ENCODE data around the gene ACTR1A. TPM values are rescaled to one million over a fixed set of nuclear protein-coding genes. Genes with fewer than 3 reads are reported as not detected.
A peak's percentile ranks its signal among the peaks of the same experiment; 100 is the strongest.

The ACTR1A gene
- total RNA-seq, 2 experiments from 2014 or later, result 72.2 to 86.7 TPM

DNA sequence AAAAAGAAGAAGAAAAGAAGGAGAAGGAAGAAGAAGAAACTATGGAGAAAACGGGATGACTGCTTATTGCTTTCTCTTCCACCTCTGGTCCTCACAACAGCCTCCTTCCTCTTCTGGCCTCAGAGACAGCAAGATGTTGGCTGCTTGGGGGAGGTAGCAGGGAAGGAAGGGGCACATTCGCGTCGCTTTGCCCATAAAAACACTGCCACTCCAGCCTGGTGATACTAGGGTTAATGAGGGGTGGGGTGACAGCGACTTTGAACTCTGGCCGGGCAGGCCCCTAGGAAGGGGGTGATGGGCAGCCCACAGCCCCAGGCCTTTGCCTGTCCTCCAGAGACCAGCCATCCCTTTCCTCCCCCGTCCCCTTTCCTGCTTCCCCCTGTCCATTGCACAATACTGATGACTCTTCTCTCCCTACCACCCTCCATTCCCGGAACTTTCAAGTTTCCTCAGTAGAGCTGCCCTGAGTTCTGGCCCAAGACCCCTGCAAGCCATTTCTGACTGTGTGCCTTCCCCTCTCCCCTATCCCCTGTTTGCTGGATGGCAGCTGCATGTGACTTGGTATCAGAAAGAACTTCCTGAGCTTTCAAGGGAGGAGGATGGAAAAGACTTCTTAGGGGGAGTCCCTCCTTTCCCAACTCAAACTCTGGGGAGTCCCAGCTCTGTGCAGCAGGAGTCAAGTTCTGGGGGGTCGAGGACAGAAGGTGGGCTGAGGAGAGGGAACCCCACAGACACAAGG, 67.9 kb downstream of the ACTR1A start:
- ATAC-seq (no peak), DNase-seq (no peak)
- H3K9me3 Mint-ChIP-seq (ENCODE audit: low read depth), result no peaks in the 10 kb centered on the region
- no peaks in the 10 kb centered on the region for H3K27me3 Mint-ChIP-seq
- H3K27ac Mint-ChIP-seq, result peak overlapping the region; percentile 89
- H3K4me3 Mint-ChIP-seq, result peak overlapping the region; percentile 80
- H3K36me3 Mint-ChIP-seq, result peaks cover 13% of the 10 kb centered on the region
- CTCF ChIA-PET, result interaction anchor here (0.6 to 8.0 kb wide), 7 partner anchors 10 to 265 kb away, joined by 3 to 82 read pairs (median 6); partner anchors contain the start of gene FBXL15
- H3K4me1 Mint-ChIP-seq, result peaks cover 56% of the 10 kb centered on the region

DNA sequence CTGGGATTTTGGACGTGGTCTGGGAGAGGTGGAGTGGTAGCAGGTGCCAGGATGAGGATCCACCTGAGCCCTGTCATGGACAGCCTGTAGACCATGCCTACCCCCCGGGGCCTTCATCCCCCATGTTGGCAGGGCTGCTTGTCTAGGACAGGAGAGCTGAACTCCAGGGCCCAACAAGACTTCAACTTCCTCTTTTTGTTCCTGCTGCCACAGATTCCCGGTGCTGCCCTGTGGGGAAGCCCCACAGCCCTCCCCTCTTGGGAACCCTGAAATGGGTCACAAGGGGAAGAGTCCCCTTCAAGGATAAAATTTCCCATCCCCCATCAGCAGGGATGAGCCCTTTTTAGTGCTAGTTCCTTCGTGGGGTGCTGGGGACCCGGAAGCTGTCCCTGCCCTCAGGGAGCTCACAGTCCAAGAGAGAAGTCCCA, 68.9 kb downstream of the ACTR1A start:
- Mint-ChIP-seq H3K4me1 (peaks cover 58% of the 10 kb centered on the region), H3K4me3 (peak overlapping the region; percentile 91), H3K36me3 (peaks cover 13% of the 10 kb centered on the region), H3K9me3 (ENCODE audit: low read depth) (no peaks in the 10 kb centered on the region), H3K27ac (peak overlapping the region; percentile 95), H3K27me3 (no peaks in the 10 kb centered on the region)
- no peak for DNase-seq
- CTCF ChIA-PET, result interaction anchor here (0.6 to 8.0 kb wide), 6 partner anchors 11 to 203 kb away, joined by 3 to 82 read pairs (median 4); partner anchors contain the start of gene FBXL15
- no peak for ATAC-seq

DNA sequence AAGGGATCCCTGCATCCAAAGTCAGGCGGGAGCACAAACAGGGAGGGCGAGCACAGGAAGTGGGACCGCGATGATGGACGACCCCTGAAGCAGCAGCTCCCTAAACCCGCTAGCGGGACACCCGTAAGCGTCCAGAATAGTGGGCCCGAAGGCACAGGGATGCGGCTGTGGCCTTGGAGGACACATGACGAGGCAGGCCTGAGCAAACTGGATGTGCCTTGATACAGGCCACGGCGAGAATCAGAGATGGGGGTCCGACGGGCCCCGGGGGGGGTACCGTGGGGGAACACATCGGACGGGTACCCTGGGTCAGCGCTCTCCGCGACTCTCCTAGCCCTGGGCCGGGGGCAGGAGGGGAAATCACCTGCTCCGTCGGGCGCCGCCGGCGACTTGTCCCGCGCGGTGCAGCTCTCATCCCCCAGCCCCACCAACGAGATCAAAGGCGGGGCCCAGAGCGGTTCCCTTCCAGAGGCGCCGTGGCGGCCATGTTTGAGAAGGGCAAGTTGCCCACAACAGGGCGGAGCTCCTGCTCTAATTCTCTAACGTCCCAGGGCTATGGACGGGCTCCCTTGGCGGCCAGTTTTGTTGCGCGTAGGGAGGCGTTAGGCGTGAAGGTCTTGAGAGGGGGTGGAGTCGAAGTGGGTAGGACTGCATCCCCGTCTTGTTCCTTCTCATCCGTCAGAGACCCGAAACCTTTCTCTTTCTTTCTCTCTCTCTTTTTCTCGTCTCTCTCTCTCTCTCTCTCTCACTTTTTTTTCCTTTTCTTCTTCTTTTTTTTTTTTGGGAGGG, 70.2 kb downstream of the ACTR1A start, which contains the start of gene CUEDC2:
CUEDC2 (minus strand) TSS at position 413 of the 789 bp plus-strand sequence. CDS start 7,386 bp downstream, outside the sequence.
- Mint-ChIP-seq H3K4me3 (peak within 1 kb of the TSS; percentile 91), H3K4me1 (peaks cover 53% of the 10 kb centered on the region)

DNA sequence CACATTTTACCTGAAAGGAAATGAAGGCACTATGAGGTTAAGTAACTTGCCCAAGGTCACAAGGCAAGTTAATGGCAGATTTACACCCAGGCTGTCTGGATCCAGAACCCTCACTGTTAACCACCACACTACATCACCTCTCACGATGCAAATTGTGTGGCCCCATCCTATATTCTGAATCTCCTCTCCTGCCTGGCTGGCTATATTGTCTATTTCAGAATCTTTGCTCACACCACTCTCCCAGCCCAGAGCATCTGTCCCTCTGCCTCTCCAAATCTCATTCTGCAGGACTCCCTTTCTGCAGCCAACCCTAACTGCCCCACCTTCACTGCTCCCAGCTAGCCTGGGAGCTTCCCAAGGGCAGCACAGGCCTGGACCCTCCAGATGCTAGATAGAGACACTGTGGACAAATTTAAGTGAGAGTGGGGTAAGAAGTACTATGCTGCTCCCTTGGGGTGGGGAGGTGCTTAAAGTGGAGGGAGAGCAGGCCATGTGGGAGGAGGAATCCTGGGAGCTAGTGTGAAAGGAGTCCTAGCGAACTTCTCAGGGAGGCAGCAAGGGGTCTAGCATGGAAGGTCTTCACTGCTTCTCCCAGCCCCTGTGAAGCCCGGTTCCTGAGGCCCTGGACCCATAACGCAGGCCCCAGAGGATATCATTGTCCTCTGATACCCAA, 70.9 kb downstream of the ACTR1A start:
- peak overlapping the region; percentile 95 for H3K27ac Mint-ChIP-seq
- peaks cover 50% of the 10 kb centered on the region for H3K4me1 Mint-ChIP-seq
- H3K9me3 Mint-ChIP-seq (ENCODE audit: low read depth), result no peaks in the 10 kb centered on the region
- CTCF ChIA-PET, result interaction anchor here (1.0 to 8.0 kb wide), 8 partner anchors 9 to 200 kb away, joined by 3 to 82 read pairs (median 4); partner anchors contain the start of genes C10orf95, FBXL15 and SUFU
- no peak for ATAC-seq
- no peak for DNase-seq
- peak overlapping the region; percentile 91 for H3K4me3 Mint-ChIP-seq
- H3K27me3 Mint-ChIP-seq, result no peaks in the 10 kb centered on the region
- peaks cover under 1% of the 10 kb centered on the region for H3K36me3 Mint-ChIP-seq

More for the DNA sequence above, 70.2 kb downstream of the ACTR1A start, which contains the start of gene CUEDC2:
- no peaks in the 10 kb centered on the region for H3K9me3 Mint-ChIP-seq (ENCODE audit: low read depth)
- H3K27ac Mint-ChIP-seq, result peak within 1 kb of the TSS; percentile 95
- H3K36me3 Mint-ChIP-seq, result peaks cover 4% of the 10 kb centered on the region
- H3K27me3 Mint-ChIP-seq, result no peaks in the 10 kb centered on the region
- CTCF ChIA-PET, result interaction anchor here (0.6 to 8.0 kb wide), 14 partner anchors 10 to 1484 kb away, joined by 3 to 82 read pairs (median 3); partner anchors contain the start of genes C10orf95, FBXL15 and SUFU
- DNase-seq (peak; percentile 99), ATAC-seq (peak; percentile 95)

DNA sequence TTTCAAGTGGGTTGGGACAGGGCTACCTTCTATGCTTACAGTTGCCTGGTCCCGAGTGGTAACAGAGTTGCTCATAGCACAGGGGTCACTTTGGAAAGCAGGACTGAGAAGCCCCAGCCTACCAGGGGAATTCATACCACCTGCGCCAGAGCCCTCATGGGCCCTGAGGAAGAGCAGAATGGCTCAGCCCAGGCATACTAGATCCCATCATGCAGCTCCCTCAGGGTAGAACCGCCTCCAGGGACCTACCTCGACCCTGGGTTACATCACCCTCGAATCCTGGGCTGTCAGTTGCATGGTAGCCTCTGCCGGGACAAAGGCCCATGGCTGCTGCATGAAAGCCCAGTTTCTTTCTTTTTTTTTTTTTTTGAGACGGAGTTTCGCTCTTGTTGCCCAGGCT, 73.0 kb downstream of the ACTR1A start:
- CTCF ChIA-PET, result interaction anchor here (8.0 kb wide), 1 partner anchor 7 kb away, joined by 82 read pairs; the partner anchor contains the start of gene FBXL15
- H3K9me3 Mint-ChIP-seq (ENCODE audit: low read depth), result no peaks in the 10 kb centered on the region
- DNase-seq (no peak), ATAC-seq (no peak)
- no peak overlapping the region for H3K4me3 Mint-ChIP-seq
- no peaks in the 10 kb centered on the region for H3K27me3 Mint-ChIP-seq
- H3K27ac Mint-ChIP-seq, result no peak overlapping the region
- no peaks in the 10 kb centered on the region for H3K36me3 Mint-ChIP-seq
- H3K4me1 Mint-ChIP-seq, result peaks cover 33% of the 10 kb centered on the region

Small RNAs within 50 kb of the gene (microRNA-seq; reads per million reads assigned to microRNA genes)
- gene MIR146B, result 13,604 reads per million, percentile 95 among the genes with 10 or more reads in this experiment

Other genes with a start within 250 kb of the ACTR1A start
- 100 to 1,000 TPM in 1 of 2 experiments, 10 to 100 TPM in 1; 78.1 to 199 TPM for gene NFKB2, start 107.0 kb downstream of the ACTR1A start, total RNA-seq
- 1 to 10 TPM; 2.8 to 2.9 TPM for gene PSD, start 83.9 kb downstream of the ACTR1A start, total RNA-seq
- 10 to 100 TPM; 13.5 to 15.2 TPM for gene FBXL15, start 81.9 kb downstream of the ACTR1A start, total RNA-seq
- 10 to 100 TPM; 73.5 to 78.2 TPM for gene CUEDC2, start 70.1 kb downstream of the ACTR1A start, total RNA-seq
- under 1 TPM in 1 of 2 experiments, not detected in 1; 0.35 TPM for gene C10orf95, start 51.2 kb downstream of the ACTR1A start, total RNA-seq
- gene SUFU, start 1.3 kb upstream of the ACTR1A start, total RNA-seq, result 10 to 100 TPM in 1 of 2 experiments, 1 to 10 TPM in 1; 9.8 to 12.9 TPM
- gene TRIM8, start 141.8 kb upstream of the ACTR1A start, total RNA-seq, result 10 to 100 TPM; 58.7 to 86.9 TPM
- gene ARL3, start 211.7 kb upstream of the ACTR1A start, total RNA-seq, result 1 to 10 TPM; 7.2 to 9.7 TPM
- gene SFXN2, start 211.9 kb upstream of the ACTR1A start, total RNA-seq, result 10 to 100 TPM; 22.1 to 30.1 TPM
- 10 to 100 TPM; 23.9 to 24.6 TPM for gene WBP1L, start 241.2 kb upstream of the ACTR1A start, total RNA-seq

All from activated CD8-positive, alpha-beta memory T cell treated with anti-CD3 and anti-CD28 coated beads, Interleukin-2, amount 10 ng/mL, durations not matched to agents 7 days and 5 days (primary cell).